Inferior parietal cortex (tissue), 1 donor: Measurements from ENCODE around the gene ABCA4.
A peak's percentile ranks its signal among the peaks of the same experiment; 100 is the strongest.

ENCODE experiments used
- DNase-seq: peaks from one replicate; pipeline ENCODE4 v3.0.0-alpha.2; 2016; ENCODE audit errors: extremely low spot score

ABCA4 gene

GRCh38 chr1:94083681-94084080, 37.3 kb downstream of the ABCA4 start:
- DNase-seq: no peak

DNA sequence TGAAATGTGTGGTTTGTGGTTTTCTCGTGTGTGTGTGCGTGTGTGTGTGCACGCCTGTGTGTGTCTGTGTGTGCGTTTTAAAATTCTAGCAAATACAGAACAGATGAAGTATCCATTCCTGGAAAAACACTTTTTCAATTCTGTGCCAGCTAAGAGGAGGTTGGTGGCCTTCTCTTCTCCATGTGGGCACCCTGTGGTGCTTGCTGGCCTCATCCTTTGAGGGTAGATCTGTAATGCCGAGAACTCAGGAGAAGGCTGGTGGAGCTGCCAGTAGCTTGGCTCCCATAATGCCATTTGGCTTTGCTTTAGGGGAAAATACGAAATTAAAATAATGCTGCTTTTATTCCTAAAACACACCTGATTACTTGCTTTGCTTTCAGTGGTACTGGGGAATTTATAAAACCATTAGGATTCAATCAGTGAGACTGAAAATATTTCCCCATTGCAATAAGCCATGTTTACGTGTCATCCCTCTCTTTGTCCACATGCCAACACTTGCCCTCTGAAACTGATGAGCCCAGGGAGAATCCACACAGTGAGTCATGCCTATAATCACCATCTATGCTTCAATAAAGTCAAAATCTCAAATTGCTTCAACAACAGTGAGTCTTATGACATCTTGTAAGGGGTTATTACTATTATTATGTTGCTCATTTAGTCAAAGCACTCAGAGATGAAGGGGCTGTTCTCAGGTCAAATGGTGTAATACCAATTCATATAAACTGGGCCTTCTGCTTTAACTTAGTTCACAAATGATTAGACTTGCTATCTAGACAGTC, 39.2 kb downstream of the ABCA4 start:
- DNase-seq: no peak

GRCh38 chr1:94079989-94080388, 41.0 kb downstream of the ABCA4 start:
- DNase-seq: no peak

DNA sequence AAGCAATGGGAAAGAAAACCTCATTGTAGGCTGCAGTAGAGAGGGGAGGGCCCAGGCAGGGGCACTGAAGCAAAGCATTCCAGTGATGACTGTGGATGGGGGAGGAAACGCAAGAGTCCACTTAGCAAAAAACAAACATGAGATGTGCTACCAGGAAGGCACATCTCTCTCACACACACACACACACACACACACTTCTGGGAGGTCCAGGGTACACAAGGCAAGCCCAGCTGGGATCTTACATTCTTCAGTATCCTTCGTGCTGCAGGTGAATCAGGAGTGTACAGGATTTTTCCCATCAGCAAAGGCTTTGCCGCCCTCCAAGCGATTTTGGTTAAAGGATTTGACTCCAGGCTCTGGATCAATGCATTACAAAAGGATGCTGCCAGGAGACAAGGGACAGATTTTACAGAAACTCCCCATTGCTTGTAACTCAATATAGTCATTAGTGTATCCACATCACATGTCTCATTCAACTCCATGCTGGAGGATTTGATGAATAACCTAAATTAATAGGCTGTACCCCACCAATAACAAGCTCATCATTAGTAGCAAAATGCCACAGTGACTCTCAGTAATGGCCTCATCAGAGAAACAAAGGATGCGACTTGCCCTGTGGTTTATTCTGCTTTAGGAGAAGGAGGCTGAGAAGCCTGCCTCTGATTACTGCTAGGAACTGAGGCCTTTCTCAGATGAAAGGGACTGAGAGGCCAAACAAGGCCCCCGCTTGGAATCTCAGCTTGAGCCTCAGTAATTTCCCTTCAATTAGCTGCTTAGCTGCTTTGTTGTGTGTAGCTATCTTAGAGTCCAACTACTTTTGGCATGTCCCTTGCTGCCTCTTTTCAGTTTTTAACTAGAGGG, 41.6 kb downstream of the ABCA4 start:
- no peak for DNase-seq

GRCh38 chr1:94072840-94073522, 48.0 kb downstream of the ABCA4 start:
- DNase-seq: no peak

DNA sequence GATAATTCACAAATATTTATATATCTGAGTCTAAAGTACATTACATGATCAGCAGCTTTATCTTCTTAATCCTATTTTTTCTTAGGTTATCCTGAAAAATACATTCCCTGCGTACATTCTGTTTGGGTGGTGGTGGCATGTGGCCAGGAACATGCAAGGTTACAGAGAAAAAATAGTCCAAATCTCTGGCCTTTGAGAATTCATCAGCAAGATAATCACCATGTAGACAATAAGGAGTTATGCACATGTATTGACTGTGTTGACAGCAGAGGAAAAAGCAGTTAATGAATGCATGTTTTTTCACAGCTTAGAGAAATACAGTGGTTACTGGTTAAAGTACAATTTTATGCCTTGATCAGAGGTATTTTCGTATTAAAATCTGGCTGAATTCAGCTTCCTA, 49.0 kb downstream of the ABCA4 start:
- no peak for DNase-seq

- no peak for DNase-seq
Measured at GRCh38 chr1:94071391-94071790, 49.6 kb downstream of the ABCA4 start.

- DNase-seq: no peak
Measured at GRCh38 chr1:94070865-94071264, 50.1 kb downstream of the ABCA4 start.

DNA sequence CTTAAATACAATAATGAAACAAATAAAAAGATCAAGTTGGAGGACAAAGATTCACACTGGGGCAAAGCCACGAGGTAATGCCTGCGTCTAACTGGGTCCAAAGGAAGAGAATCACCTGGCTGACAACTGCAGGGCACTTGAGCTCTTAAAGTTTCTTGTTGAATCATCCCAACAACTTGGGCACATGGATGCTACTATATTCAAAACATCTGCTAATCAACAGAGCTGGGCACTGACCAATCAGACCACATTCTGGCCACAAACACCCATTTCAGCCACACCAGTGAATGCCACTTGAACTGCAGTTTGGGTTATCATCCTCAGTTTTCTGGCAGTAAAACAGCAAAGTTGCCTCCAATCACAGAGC, 51.0 kb downstream of the ABCA4 start:
- DNase-seq: no peak

GRCh38 chr1:94068999-94069918, 51.7 kb downstream of the ABCA4 start:
- DNase-seq: no peak

DNA sequence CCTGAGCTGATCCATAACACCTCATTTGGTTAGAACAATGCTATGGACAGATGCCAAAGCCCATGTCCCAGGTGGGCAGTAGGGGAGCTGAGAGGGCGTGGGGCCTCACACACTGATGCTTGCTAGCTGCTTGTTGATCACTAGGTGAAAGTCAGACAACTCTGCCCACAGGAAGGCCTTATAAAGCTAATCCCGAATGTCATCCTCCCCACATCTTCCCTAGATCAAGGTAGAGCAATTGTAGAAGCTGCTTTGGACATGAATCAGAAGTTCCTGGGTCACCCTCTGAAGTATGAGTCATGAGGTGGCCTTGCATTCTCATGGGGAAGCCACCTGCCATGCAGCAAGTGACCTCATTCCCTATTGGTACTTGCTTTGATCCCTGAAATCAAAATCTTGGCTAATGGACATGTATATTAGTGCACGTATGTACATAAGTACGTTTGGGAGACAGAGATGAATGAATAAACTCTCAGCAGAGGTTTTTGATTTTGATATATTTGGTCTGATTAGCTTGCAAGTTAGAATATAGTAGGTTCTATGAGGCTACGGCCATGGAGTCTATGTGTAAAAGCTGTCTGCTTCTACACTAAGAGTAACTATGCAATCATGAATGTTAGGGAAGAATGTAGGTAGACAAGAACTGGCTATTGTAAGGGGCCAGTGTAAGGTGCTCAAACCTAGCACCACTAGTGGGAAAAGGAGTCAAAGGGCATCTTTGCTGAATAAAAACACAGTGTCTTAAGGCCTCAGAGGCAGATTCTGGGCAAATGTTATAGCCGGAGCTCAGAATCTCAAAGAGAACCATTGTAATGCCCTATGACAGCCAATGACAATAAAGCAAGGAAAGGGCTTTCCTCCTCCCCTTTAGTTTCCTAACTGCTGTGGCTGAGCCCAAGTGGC, 52.6 kb downstream of the ABCA4 start:
- no peak for DNase-seq

GRCh38 chr1:94067196-94067595, 53.8 kb downstream of the ABCA4 start:
- no peak for DNase-seq

DNA sequence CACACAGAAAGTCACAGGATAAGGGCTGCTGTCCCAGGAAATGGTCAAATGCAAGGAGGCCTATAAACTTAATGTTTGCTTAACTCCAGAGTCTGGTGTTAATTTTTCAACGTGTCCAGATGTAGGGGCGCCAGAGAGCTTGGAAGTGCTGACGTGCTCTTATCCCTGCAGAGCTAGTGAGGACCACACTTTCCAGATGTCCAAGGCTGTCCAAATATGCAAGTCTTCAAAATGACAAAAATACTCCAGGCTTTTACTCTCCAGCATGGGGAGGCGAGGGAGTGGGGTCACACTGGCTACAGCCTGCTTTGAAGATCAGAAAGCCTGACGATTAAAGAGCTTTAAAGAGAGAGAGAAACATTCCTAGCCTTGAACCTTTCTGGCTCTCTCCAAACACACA, 57.6 kb downstream of the ABCA4 start:
- DNase-seq: no peak

- DNase-seq: peak; percentile 72
Measured at GRCh38 chr1:94061513-94062443, 59.2 kb downstream of the ABCA4 start.

DNA sequence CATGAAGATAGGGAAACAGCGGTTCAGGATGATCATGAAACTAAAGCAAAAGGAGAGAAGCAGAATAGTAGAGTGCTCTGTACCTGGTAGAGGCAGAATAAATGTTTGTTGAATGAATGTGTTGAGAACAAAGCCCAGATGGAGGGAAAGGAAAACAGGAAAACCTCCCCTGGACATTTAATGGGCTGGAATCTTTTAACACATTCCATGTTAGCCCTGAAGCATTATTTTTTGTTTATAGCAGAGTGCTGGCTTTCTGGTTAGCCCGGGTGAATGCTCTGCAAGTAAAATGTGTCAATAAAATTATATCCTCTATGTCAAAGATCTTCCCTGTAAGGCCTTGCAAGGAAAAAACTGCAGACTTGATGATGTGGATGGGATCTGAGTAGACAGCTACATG, 60.2 kb downstream of the ABCA4 start:
- DNase-seq: no peak

DNA sequence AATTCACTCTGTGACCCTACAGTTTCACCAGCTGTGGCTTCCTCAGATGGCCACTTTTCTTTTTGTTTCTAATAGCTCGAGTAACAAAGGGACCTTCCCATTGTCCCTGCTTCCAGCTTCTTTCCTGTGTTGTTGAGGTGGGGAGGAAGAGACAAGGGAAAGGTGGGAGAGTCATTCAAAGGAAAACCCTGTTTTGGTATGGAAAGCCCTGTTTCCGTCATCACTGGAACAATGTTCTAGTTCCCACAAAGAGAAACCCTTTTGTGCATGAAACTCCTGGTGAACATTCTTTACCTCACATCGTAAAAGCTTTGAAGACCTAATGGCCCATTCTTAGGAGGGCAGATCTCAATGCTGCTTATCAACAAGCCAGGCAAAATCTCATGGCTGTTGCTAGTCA, 62.2 kb downstream of the ABCA4 start:
- DNase-seq: no peak

DNA sequence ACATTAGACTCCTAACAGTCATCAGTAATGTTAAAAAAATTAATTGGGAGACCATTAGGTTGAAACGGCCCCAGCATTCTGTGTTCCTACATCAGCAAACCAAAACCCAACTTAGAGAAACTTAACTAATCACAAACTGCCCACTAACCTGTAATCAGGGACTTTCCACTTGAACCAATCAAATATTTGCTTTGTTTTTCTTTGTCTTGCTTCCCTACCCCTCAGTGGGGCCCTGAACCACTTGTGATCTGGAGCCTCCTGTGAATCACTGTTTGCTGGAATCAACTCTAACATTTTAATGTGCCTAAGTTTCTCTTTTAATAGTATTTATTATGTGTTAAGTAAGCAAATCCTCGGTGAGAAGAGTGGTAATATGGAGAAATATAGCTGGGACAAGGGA, 64.0 kb downstream of the ABCA4 start:
- DNase-seq: no peak

DNA sequence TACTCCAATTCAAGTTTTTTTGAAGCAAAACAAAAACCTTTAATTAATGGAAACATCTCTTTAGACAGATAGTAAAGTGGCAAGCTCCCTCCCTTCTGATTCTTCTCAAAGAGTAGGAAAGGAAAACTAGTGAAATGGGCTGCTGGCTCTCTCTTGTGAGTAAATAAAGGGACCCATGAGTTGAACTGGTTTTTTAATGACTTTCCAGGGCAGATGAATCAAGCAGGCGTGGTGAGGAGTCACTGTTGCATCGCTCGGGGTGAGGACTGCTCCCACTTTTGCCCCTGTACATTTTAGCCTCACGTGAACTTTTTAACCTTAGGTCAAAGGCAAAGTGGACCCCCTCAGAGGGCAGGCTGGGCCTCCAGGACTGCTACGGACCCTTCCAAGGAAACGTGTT, 64.8 kb downstream of the ABCA4 start:
- DNase-seq: no peak

GRCh38 chr1:94055459-94056122, 65.4 kb downstream of the ABCA4 start:
- no peak for DNase-seq
